Endodermal cell (in vitro differentiated cells): ENCODE data around the gene KIF7. TPM values are rescaled to one million over a fixed set of nuclear protein-coding genes. Genes with fewer than 3 reads are reported as not detected.

ENCODE experiments used
- DNase-seq: peaks from one replicate; pipeline ENCODE4 v3.0.0-alpha.2; 2017
- H3K27ac ChIP-seq: 2 replicates; pipeline ENCODE4 v1.5.1; 2013; ENCODE audit warnings: mild to moderate bottlenecking, low read depth, low read length, moderate library complexity
- H3K27me3 ChIP-seq: 2 replicates; pipeline ENCODE4 v1.6.1; 2013; ENCODE audit warnings: mild to moderate bottlenecking, low read length, moderate library complexity; ENCODE audit not compliant: insufficient read depth, control insufficient read depth, poor library complexity, severe bottlenecking
- H3K36me3 ChIP-seq: 2 replicates; pipeline ENCODE4 v1.7.0; 2013; ENCODE audit warnings: mild to moderate bottlenecking, low read length, moderate library complexity; ENCODE audit not compliant: control insufficient read depth, insufficient read depth
- H3K4me1 ChIP-seq: one replicate; pipeline ENCODE4 v1.7.0; 2013; ENCODE audit warnings: low read length; ENCODE audit not compliant: control insufficient read depth, insufficient read depth
- H3K4me3 ChIP-seq: 2 replicates; pipeline ENCODE4 v1.5.1; 2013; ENCODE audit warnings: mild to moderate bottlenecking, low read length, moderate library complexity
- H3K9ac ChIP-seq: 2 replicates; pipeline ENCODE4 v1.6.1; 2013; ENCODE audit warnings: mild to moderate bottlenecking, low read length, moderate library complexity; ENCODE audit not compliant: poor library complexity, severe bottlenecking; ENCODE audit errors: extremely low read depth
- H3K9me3 ChIP-seq: 2 replicates; pipeline ENCODE4 v1.6.1; 2013; ENCODE audit warnings: mild to moderate bottlenecking, low read length, moderate library complexity; ENCODE audit not compliant: control insufficient read depth
- H3K27ac Mint-ChIP-seq: 2 replicates; pipeline ENCODE4 v1.8.0; 2020; ENCODE audit warnings: mixed read lengths
- H3K27me3 Mint-ChIP-seq: 2 replicates; pipeline ENCODE4 v1.8.0; 2021; ENCODE audit warnings: mild to moderate bottlenecking, mixed read lengths; ENCODE audit not compliant: insufficient read depth
- H3K36me3 Mint-ChIP-seq: 2 replicates; pipeline ENCODE4 v1.8.0; 2020; ENCODE audit warnings: low read depth, mixed read lengths
- H3K4me1 Mint-ChIP-seq: 2 replicates; pipeline ENCODE4 v1.8.0; 2020; ENCODE audit warnings: mixed read lengths
- H3K4me3 Mint-ChIP-seq: 2 replicates; pipeline ENCODE4 v1.8.0; 2020; ENCODE audit warnings: mild to moderate bottlenecking, moderate library complexity, mixed read lengths
- H3K9me3 Mint-ChIP-seq: 2 replicates; pipeline ENCODE4 v1.8.0; 2020; ENCODE audit warnings: mild to moderate bottlenecking, mixed read lengths
- WGBS, 2 experiments: methylation state at CpG; one replicate each; pipeline versions ENCODE4 v1.1.5 to v1.1.7; 2013; ENCODE audit warnings: missing lambda C conversion rate in 2 of 2, mixed read lengths in 1 of 2; ENCODE audit not compliant: insufficient coverage in 1 of 2, insufficient read length in 1 of 2; 5-methylcytosine and 5-hydroxymethylcytosine counted together
- total RNA-seq, 2 donors: library from RNA; stranded (reverse); fragmentation: NEBNext Ultra II Directional in 1 of 2; extraction: Animal tissue kit (Norgen Biotek cat#: 25700) in 1 of 2; gene quantifications; 2 replicates in 1 of 2; 3 replicates in 1 of 2; pipeline ENCODE4 v1.2.1, GENCODE V29; 2021
- TF ChIP-seq, protein P1 (sequence below): fragments of 200-600 bp; sonication (generic); conservative IDR thresholded peaks from 2 replicates; pipeline ENCODE4 v1.5.0; 2021; ENCODE audit warnings: antibody characterized with exemption, mild to moderate bottlenecking

KIF7 gene
- total RNA-seq, 2 donors from 2014 or later: 22.9 to 24.4 TPM

DNA sequence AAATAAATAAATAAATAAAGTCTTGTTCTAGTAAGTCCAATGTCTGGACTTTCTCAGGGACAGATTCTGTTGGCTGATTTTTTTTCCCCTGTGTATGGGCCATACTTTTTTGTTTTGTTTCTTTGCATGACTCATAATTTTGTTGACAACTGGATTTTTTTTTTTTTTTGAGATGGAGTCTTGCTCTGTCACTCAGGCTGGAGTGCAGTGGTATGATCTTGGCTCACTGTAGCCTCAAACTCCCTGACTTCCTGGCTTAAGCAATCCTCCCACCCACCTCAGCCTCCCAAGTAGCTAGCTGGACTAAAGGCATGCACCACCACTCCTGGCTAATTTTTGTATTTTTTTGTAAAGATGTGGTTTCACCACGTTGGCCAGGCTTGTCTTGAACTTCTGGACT lies 41.1 kb downstream of the KIF7 start:
- H3K4me1 ChIP-seq: no peaks in the 10 kb centered on the region
- Mint-ChIP-seq H3K27ac (no peak overlapping the region), H3K9me3 (peaks cover 19% of the 10 kb centered on the region), H3K36me3 (peaks cover 84% of the 10 kb centered on the region), H3K4me1 (no peaks in the 10 kb centered on the region), H3K27me3 (no peaks in the 10 kb centered on the region), H3K4me3 (no peak overlapping the region)
- H3K4me3 ChIP-seq: no peak overlapping the region
- H3K9me3 ChIP-seq: peaks cover 47% of the 10 kb centered on the region
- no peak overlapping the region for H3K27ac ChIP-seq
- no peaks in the 10 kb centered on the region for H3K27me3 ChIP-seq
- peaks cover 90% of the 10 kb centered on the region for H3K36me3 ChIP-seq
- no peak for DNase-seq
- TF ChIP-seq, protein P1, sequence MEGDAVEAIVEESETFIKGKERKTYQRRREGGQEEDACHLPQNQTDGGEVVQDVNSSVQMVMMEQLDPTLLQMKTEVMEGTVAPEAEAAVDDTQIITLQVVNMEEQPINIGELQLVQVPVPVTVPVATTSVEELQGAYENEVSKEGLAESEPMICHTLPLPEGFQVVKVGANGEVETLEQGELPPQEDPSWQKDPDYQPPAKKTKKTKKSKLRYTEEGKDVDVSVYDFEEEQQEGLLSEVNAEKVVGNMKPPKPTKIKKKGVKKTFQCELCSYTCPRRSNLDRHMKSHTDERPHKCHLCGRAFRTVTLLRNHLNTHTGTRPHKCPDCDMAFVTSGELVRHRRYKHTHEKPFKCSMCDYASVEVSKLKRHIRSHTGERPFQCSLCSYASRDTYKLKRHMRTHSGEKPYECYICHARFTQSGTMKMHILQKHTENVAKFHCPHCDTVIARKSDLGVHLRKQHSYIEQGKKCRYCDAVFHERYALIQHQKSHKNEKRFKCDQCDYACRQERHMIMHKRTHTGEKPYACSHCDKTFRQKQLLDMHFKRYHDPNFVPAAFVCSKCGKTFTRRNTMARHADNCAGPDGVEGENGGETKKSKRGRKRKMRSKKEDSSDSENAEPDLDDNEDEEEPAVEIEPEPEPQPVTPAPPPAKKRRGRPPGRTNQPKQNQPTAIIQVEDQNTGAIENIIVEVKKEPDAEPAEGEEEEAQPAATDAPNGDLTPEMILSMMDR: no peak
- H3K9ac ChIP-seq: no peak overlapping the region
- WGBS, 2 experiments: 96 to 100% methylated on average over 1 of the region's 1 CpG

- no peak overlapping the region for H3K4me3 Mint-ChIP-seq
- TF ChIP-seq, protein P1: no peak
- no peaks in the 10 kb centered on the region for H3K4me1 Mint-ChIP-seq
- Histone ChIP-seq H3K9ac (no peak overlapping the region), H3K9me3 (peaks cover 47% of the 10 kb centered on the region), H3K36me3 (peaks cover 91% of the 10 kb centered on the region), H3K4me1 (no peaks in the 10 kb centered on the region), H3K27me3 (no peaks in the 10 kb centered on the region), H3K27ac (no peak overlapping the region), H3K4me3 (peak overlapping the region; percentile 44)
- DNase-seq: no peak
- H3K9me3 Mint-ChIP-seq: peaks cover 19% of the 10 kb centered on the region
- 88 to 100% methylated on average over 2 of the region's 2 CpGs for WGBS, 2 experiments
- H3K27me3 Mint-ChIP-seq: no peaks in the 10 kb centered on the region
- no peak overlapping the region for H3K27ac Mint-ChIP-seq
- peaks cover 86% of the 10 kb centered on the region for H3K36me3 Mint-ChIP-seq
Observed at GRCh38 chr15:89613031-89613430, 42.2 kb downstream of the KIF7 start.

DNA sequence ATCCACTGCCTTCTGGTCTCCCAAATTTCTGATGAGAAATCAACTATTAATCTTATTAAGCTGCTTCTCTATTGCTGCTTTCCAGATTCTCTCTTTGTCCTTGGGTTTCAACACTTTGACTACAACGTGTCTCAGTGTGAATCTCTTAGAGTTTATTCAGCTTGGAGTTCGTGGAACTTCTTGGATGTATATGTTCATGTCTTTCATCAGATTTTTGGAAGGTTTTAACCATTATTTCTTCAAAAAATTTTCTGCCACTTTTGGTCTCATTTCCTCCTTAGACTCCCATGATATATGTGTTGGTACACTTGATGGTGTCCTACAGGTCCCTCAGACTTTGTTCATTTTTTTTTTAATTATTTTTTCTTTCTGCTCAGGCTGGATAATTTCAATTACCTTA lies 44.0 kb downstream of the KIF7 start:
- no peak overlapping the region for H3K4me3 Mint-ChIP-seq
- no peak overlapping the region for H3K27ac ChIP-seq
- 86 to 88% methylated on average over 1 of the region's 2 CpGs for WGBS, 2 experiments
- no peak overlapping the region for H3K9ac ChIP-seq
- no peaks in the 10 kb centered on the region for H3K4me1 Mint-ChIP-seq
- no peak overlapping the region for H3K4me3 ChIP-seq
- TF ChIP-seq, protein P1: no peak
- peaks cover 19% of the 10 kb centered on the region for H3K9me3 Mint-ChIP-seq
- H3K9me3 ChIP-seq: peaks cover 47% of the 10 kb centered on the region
- H3K4me1 ChIP-seq: no peaks in the 10 kb centered on the region
- peaks cover 87% of the 10 kb centered on the region for H3K36me3 Mint-ChIP-seq
- DNase-seq: no peak
- no peaks in the 10 kb centered on the region for H3K27me3 ChIP-seq
- H3K36me3 ChIP-seq: peaks cover 93% of the 10 kb centered on the region
- H3K27me3 Mint-ChIP-seq: no peaks in the 10 kb centered on the region
- no peak overlapping the region for H3K27ac Mint-ChIP-seq
